Astrocyte of the spinal cord (primary cell): ENCODE data around the gene FAM219A.

ENCODE experiments used
- DNase-seq: peaks from one replicate; pipeline ENCODE4 v3.0.0; 2011; ENCODE audit warnings: low read depth, low spot score
- H3K4me3 ChIP-seq: 2 replicates; pipeline ENCODE4 v1.5.1; 2011; ENCODE audit warnings: low read depth, mild to moderate bottlenecking, low read length, moderate library complexity
- CTCF ChIP-seq: IDR thresholded peaks from 2 replicates; pipeline ENCODE4 v1.5.1; 2012; ENCODE audit warnings: low read depth, mild to moderate bottlenecking, low read length, inconsistent platforms
- in situ Hi-C: cut with HindIII; loops from 2 replicates; pipeline ENCODE4 v1.10.0; 2017; ENCODE audit warnings: low sequenced_read_pairs

Gene FAM219A

GRCh38 chr9:34451135-34451534 lies 7.2 kb downstream of the FAM219A start:
- no peak overlapping the region for H3K4me3 ChIP-seq
- no peak for TF ChIP-seq CTCF
- in situ Hi-C loops = no loop called here
- no peak for DNase-seq

GRCh38 chr9:34450644-34451043 lies 7.7 kb downstream of the FAM219A start:
- no peak for DNase-seq
- no peak overlapping the region for H3K4me3 ChIP-seq
- in situ Hi-C loops = no loop called here
- TF ChIP-seq CTCF = no peak

GRCh38 chr9:34446951-34447350 lies 11.4 kb downstream of the FAM219A start:
- no peak overlapping the region for H3K4me3 ChIP-seq
- no peak for DNase-seq
- no peak for TF ChIP-seq CTCF
- in situ Hi-C loops = no loop called here

- H3K4me3 ChIP-seq = no peak overlapping the region
- no peak for TF ChIP-seq CTCF
- in situ Hi-C loops = no loop called here
- DNase-seq = no peak
These were observed 11.9 kb downstream of the FAM219A start for GRCh38 chr9:34446468-34446891.

GRCh38 chr9:34443976-34444375 lies 14.4 kb downstream of the FAM219A start:
- in situ Hi-C loops = no loop called here
- H3K4me3 ChIP-seq = no peak overlapping the region
- DNase-seq = no peak
- no peak for TF ChIP-seq CTCF

- no peak for TF ChIP-seq CTCF
- in situ Hi-C loops = no loop called here
- no peak for DNase-seq
- no peak overlapping the region for H3K4me3 ChIP-seq
These were observed 14.8 kb downstream of the FAM219A start for GRCh38 chr9:34443533-34443932.

- no peak for TF ChIP-seq CTCF
- in situ Hi-C loops = no loop called here
- no peak overlapping the region for H3K4me3 ChIP-seq
- no peak for DNase-seq
These were observed 15.6 kb downstream of the FAM219A start for GRCh38 chr9:34442770-34443169.
